ENCODE measurements around the gene RERE.

RERE gene

GRCh38 chr1:8482979-8483381 is 334.5 kb downstream of the RERE start:
- TF ChIP-seq, protein P1, sequence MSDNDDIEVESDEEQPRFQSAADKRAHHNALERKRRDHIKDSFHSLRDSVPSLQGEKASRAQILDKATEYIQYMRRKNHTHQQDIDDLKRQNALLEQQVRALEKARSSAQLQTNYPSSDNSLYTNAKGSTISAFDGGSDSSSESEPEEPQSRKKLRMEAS (IDR thresholded peaks at IDR 0.05): no peak
- TF ChIP-seq TEAD4 (IDR thresholded peaks at IDR 0.05) (no peak), CREB1 (IDR thresholded peaks at IDR 0.05; ENCODE audit: low read depth) (no peak), CEBPB (IDR thresholded peaks at IDR 0.05) (no peak), YY1 (IDR thresholded peaks at IDR 0.05; ENCODE audit: low read depth) (no peak), TAF1 (IDR thresholded peaks at IDR 0.05; ENCODE audit: low read depth) (no peak), TCF12 (IDR thresholded peaks at IDR 0.05; ENCODE audit: low read depth) (no peak), FOXM1 (IDR thresholded peaks at IDR 0.05; ENCODE audit: borderline replicate concordance, low read depth) (no peak), EP300 (IDR thresholded peaks at IDR 0.05; ENCODE audit: borderline replicate concordance) (no peak), NFIC (IDR thresholded peaks at IDR 0.05) (no peak), RAD21 (IDR thresholded peaks at IDR 0.05; ENCODE audit: low read depth) (no peak), EGR1 (IDR thresholded peaks at IDR 0.05) (no peak)
- TF ChIP-seq, protein P2, sequence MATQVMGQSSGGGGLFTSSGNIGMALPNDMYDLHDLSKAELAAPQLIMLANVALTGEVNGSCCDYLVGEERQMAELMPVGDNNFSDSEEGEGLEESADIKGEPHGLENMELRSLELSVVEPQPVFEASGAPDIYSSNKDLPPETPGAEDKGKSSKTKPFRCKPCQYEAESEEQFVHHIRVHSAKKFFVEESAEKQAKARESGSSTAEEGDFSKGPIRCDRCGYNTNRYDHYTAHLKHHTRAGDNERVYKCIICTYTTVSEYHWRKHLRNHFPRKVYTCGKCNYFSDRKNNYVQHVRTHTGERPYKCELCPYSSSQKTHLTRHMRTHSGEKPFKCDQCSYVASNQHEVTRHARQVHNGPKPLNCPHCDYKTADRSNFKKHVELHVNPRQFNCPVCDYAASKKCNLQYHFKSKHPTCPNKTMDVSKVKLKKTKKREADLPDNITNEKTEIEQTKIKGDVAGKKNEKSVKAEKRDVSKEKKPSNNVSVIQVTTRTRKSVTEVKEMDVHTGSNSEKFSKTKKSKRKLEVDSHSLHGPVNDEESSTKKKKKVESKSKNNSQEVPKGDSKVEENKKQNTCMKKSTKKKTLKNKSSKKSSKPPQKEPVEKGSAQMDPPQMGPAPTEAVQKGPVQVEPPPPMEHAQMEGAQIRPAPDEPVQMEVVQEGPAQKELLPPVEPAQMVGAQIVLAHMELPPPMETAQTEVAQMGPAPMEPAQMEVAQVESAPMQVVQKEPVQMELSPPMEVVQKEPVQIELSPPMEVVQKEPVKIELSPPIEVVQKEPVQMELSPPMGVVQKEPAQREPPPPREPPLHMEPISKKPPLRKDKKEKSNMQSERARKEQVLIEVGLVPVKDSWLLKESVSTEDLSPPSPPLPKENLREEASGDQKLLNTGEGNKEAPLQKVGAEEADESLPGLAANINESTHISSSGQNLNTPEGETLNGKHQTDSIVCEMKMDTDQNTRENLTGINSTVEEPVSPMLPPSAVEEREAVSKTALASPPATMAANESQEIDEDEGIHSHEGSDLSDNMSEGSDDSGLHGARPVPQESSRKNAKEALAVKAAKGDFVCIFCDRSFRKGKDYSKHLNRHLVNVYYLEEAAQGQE (IDR thresholded peaks at IDR 0.05; ENCODE audit: low read depth): no peak
- TF ChIP-seq, protein P3, sequence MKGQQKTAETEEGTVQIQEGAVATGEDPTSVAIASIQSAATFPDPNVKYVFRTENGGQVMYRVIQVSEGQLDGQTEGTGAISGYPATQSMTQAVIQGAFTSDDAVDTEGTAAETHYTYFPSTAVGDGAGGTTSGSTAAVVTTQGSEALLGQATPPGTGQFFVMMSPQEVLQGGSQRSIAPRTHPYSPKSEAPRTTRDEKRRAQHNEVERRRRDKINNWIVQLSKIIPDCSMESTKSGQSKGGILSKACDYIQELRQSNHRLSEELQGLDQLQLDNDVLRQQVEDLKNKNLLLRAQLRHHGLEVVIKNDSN (IDR thresholded peaks at IDR 0.05): no peak

DNA sequence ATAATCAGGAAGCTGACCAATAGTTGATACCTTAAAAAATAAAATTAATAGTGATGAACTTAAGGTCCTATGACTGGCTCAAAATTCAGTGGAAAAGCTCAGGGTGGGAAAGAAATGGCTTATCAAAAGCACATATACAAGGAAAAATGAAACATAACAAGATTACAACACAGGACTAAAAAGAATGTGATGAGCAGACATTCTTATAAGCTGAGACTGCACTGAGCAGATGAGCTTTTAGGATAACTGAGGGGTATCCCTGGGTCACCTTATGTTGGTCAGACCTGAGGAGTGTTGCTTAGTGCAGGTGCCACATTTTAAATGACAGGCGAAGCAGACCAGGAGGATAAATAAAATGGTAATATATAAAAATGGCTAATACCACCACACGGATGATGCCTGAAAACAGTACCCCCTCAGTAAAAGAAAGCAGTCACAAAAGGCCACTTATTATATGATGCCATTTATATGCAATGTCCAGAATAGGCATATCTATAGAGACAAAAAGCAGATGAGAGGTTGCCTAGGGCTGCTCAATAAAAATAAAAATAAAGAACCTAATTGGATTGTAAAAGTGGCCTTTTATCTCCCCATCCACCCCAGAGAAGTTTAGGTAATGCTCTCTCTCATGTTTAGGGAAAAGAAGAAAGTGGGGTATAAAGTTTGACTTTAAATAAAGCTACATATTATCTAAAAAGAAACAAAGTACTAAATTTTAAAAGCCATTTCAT is 335.6 kb downstream of the RERE start:
- TF ChIP-seq TEAD4 (IDR thresholded peaks at IDR 0.05) (no peak), RAD21 (IDR thresholded peaks at IDR 0.05; ENCODE audit: low read depth) (no peak), FOXM1 (IDR thresholded peaks at IDR 0.05; ENCODE audit: borderline replicate concordance, low read depth) (no peak), EP300 (IDR thresholded peaks at IDR 0.05; ENCODE audit: borderline replicate concordance) (no peak), ZBTB7A (IDR thresholded peaks at IDR 0.05; ENCODE audit: low read depth) (no peak), CEBPB (IDR thresholded peaks at IDR 0.05) (no peak), TAF1 (IDR thresholded peaks at IDR 0.05; ENCODE audit: low read depth) (no peak), TCF12 (IDR thresholded peaks at IDR 0.05; ENCODE audit: low read depth) (no peak), NFIC (IDR thresholded peaks at IDR 0.05) (no peak), YY1 (IDR thresholded peaks at IDR 0.05; ENCODE audit: low read depth) (no peak), CREB1 (IDR thresholded peaks at IDR 0.05; ENCODE audit: low read depth) (no peak), EGR1 (IDR thresholded peaks at IDR 0.05) (no peak)
- TF ChIP-seq, protein P3 (IDR thresholded peaks at IDR 0.05): no peak
- TF ChIP-seq, protein P1 (IDR thresholded peaks at IDR 0.05): no peak
- TF ChIP-seq, protein P2 (IDR thresholded peaks at IDR 0.05; ENCODE audit: low read depth): no peak

- TF ChIP-seq TAF1 (IDR thresholded peaks at IDR 0.05; ENCODE audit: low read depth) (no peak), NFIC (IDR thresholded peaks at IDR 0.05) (no peak), EGR1 (IDR thresholded peaks at IDR 0.05) (no peak), TCF12 (IDR thresholded peaks at IDR 0.05; ENCODE audit: low read depth) (no peak), YY1 (IDR thresholded peaks at IDR 0.05; ENCODE audit: low read depth) (no peak), ZBTB7A (IDR thresholded peaks at IDR 0.05; ENCODE audit: low read depth) (no peak), TEAD4 (IDR thresholded peaks at IDR 0.05) (no peak), CEBPB (IDR thresholded peaks at IDR 0.05) (no peak), FOXM1 (IDR thresholded peaks at IDR 0.05; ENCODE audit: borderline replicate concordance, low read depth) (no peak), RAD21 (IDR thresholded peaks at IDR 0.05; ENCODE audit: low read depth) (no peak), CREB1 (IDR thresholded peaks at IDR 0.05; ENCODE audit: low read depth) (no peak), EP300 (IDR thresholded peaks at IDR 0.05; ENCODE audit: borderline replicate concordance) (no peak)
- TF ChIP-seq, protein P1 (IDR thresholded peaks at IDR 0.05): no peak
- TF ChIP-seq, protein P2 (IDR thresholded peaks at IDR 0.05; ENCODE audit: low read depth): no peak
- TF ChIP-seq, protein P3 (IDR thresholded peaks at IDR 0.05): no peak
Measured at GRCh38 chr1:8478566-8478965, 338.9 kb downstream of the RERE start.

Measured in Ishikawa (cell line).